Measurements from ENCODE around the gene LCLAT1.
"Not testable (repeated sequence)": the region's sequence is repeated elsewhere in the genome, so short reads cannot be mapped to it uniquely, and the experiment has no call there.

Gene LCLAT1

GRCh38 chr2:30583204-30583749, 136.2 kb downstream of the LCLAT1 start:
- in situ Hi-C loops (cut with MboI; ENCODE audit: low sequenced_read_pairs), result no loop called here

GRCh38 chr2:30584116-30584515, 137.1 kb downstream of the LCLAT1 start:
- in situ Hi-C loops (cut with MboI; ENCODE audit: low sequenced_read_pairs), result no loop called here

- in situ Hi-C loops (cut with MboI; ENCODE audit: low sequenced_read_pairs), result no loop called here
Measured at GRCh38 chr2:30588994-30589393, 141.9 kb downstream of the LCLAT1 start.

- in situ Hi-C loops (cut with MboI; ENCODE audit: low sequenced_read_pairs), result no loop called here
Measured at GRCh38 chr2:30590407-30590806, 143.4 kb downstream of the LCLAT1 start.

GRCh38 chr2:30591186-30591585, 144.1 kb downstream of the LCLAT1 start:
- in situ Hi-C loops (cut with MboI; ENCODE audit: low sequenced_read_pairs), result no loop called here

GRCh38 chr2:30601375-30601774, 154.3 kb downstream of the LCLAT1 start:
- in situ Hi-C loops (cut with MboI; ENCODE audit: low sequenced_read_pairs), result no loop called here

- in situ Hi-C loops (cut with MboI; ENCODE audit: low sequenced_read_pairs), result no loop called here
Measured at GRCh38 chr2:30605197-30605596, 158.2 kb downstream of the LCLAT1 start.

GRCh38 chr2:30608643-30609042, 161.6 kb downstream of the LCLAT1 start:
- in situ Hi-C loops (cut with MboI; ENCODE audit: low sequenced_read_pairs), result no loop called here

- in situ Hi-C loops (cut with MboI; ENCODE audit: low sequenced_read_pairs), result no loop called here
Measured at GRCh38 chr2:30611583-30611982, 164.5 kb downstream of the LCLAT1 start.

GRCh38 chr2:30612371-30612770, 165.3 kb downstream of the LCLAT1 start:
- in situ Hi-C loops (cut with MboI; ENCODE audit: low sequenced_read_pairs), result no loop called here

- in situ Hi-C loops (cut with MboI; ENCODE audit: low sequenced_read_pairs), result no loop called here
Measured at GRCh38 chr2:30613001-30613400, 166.0 kb downstream of the LCLAT1 start.

- in situ Hi-C loops (cut with MboI; ENCODE audit: low sequenced_read_pairs), result not testable (repeated sequence)
Measured at GRCh38 chr2:30614227-30614626, 167.2 kb downstream of the LCLAT1 start.

GRCh38 chr2:30615926-30616325, 168.9 kb downstream of the LCLAT1 start:
- in situ Hi-C loops (cut with MboI; ENCODE audit: low sequenced_read_pairs), result no loop called here

GRCh38 chr2:30620102-30620501, 173.1 kb downstream of the LCLAT1 start:
- in situ Hi-C loops (cut with MboI; ENCODE audit: low sequenced_read_pairs), result no loop called here

GRCh38 chr2:30621836-30622235, 174.8 kb downstream of the LCLAT1 start:
- in situ Hi-C loops (cut with MboI; ENCODE audit: low sequenced_read_pairs), result no loop called here

GRCh38 chr2:30622452-30622851, 175.4 kb downstream of the LCLAT1 start:
- in situ Hi-C loops (cut with MboI; ENCODE audit: low sequenced_read_pairs), result no loop called here

GRCh38 chr2:30625276-30625675, 178.2 kb downstream of the LCLAT1 start:
- in situ Hi-C loops (cut with MboI; ENCODE audit: low sequenced_read_pairs), result no loop called here

- in situ Hi-C loops (cut with MboI; ENCODE audit: low sequenced_read_pairs), result no loop called here
Measured at GRCh38 chr2:30625701-30626100, 178.7 kb downstream of the LCLAT1 start.

GRCh38 chr2:30626397-30626796, 179.4 kb downstream of the LCLAT1 start:
- in situ Hi-C loops (cut with MboI; ENCODE audit: low sequenced_read_pairs), result no loop called here

GRCh38 chr2:30627151-30627550, 180.1 kb downstream of the LCLAT1 start:
- in situ Hi-C loops (cut with MboI; ENCODE audit: low sequenced_read_pairs), result no loop called here

GRCh38 chr2:30628341-30628740, 181.3 kb downstream of the LCLAT1 start:
- in situ Hi-C loops (cut with MboI; ENCODE audit: low sequenced_read_pairs), result no loop called here

GRCh38 chr2:30629866-30630265, 182.8 kb downstream of the LCLAT1 start:
- in situ Hi-C loops (cut with MboI; ENCODE audit: low sequenced_read_pairs), result no loop called here

GRCh38 chr2:30631051-30631671, 184.1 kb downstream of the LCLAT1 start:
- in situ Hi-C loops (cut with MboI; ENCODE audit: low sequenced_read_pairs), result no loop called here

Measured in hTERT RPE-1 (cell line).